Ovary (tissue), 9 donors: Measurements from ENCODE around the gene PUS3. TPM values are rescaled to one million over a fixed set of nuclear protein-coding genes. Genes with fewer than 3 reads are reported as not detected.
"Not testable (repeated sequence)": the region's sequence is repeated elsewhere in the genome, so short reads cannot be mapped to it uniquely, and the experiment has no call there.

Source experiments
- DNase-seq, 5 donors: peaks; one replicate each; pipeline ENCODE4 v3.0.0-alpha.2; 2019 to 2020
- H3K27ac ChIP-seq, 2 donors: fragments of 200-600 bp; one replicate each; pipeline versions ENCODE4 v1.5.1 to v1.8.0; 2019 to 2022
- H3K27me3 ChIP-seq: fragments of 200-600 bp; one replicate; pipeline ENCODE4 v1.8.0; 2022
- H3K36me3 ChIP-seq: fragments of 200-600 bp; sonication (generic); one replicate; pipeline ENCODE4 v1.5.1; 2019
- H3K4me1 ChIP-seq: one replicate; pipeline ENCODE4 v1.8.1; 2013; ENCODE audit warnings: mild to moderate bottlenecking, moderate library complexity; ENCODE audit not compliant: insufficient read depth
- H3K4me3 ChIP-seq: fragments of 200-600 bp; sonication (generic); one replicate; pipeline ENCODE4 v1.5.1; 2017
- H3K9me3 ChIP-seq, 2 donors: fragments of 200-600 bp in 1 of 2; sonication (generic) in 1 of 2; one replicate each; pipeline versions ENCODE4 v1.5.1 to v1.8.1; 2013 to 2019; ENCODE audit warnings: mild to moderate bottlenecking in 1 of 2, moderate library complexity in 1 of 2
- CTCF ChIP-seq, 3 donors: fragments of 450-650 bp in 2 of 3; fragments of 200-600 bp in 1 of 3; IDR thresholded peaks; one replicate each; pipeline versions ENCODE4 v1.5.1 to v1.8.0; 2016 to 2022; ENCODE audit warnings: antibody characterized with exemption in 3 of 3, mild to moderate bottlenecking in 1 of 3
- EP300 ChIP-seq: sonication (generic); formaldehyde crosslinking; IDR thresholded peaks from one replicate; pipeline ENCODE4 v1.6.1; 2017; ENCODE audit warnings: antibody characterized with exemption
- POLR2A ChIP-seq: fragments of 450-650 bp; IDR thresholded peaks from one replicate; pipeline ENCODE4 v1.6.1; 2017; ENCODE audit warnings: antibody characterized with exemption, mild to moderate bottlenecking, moderate library complexity
- WGBS, 3 donors: extraction: QIAGEN DNeasy Blood & Tissue Kit in 1 of 3; methylation state at CpG; one replicate each; pipeline versions ENCODE4 v1.1.5 to v1.1.7; 2013 to 2017; 5-methylcytosine and 5-hydroxymethylcytosine counted together
- intact Hi-C, 4 donors: fragments of 100-400 bp; cut with DNase I; formaldehyde crosslinking; loops; one replicate each; pipeline versions ENCODE4 v1.11.0 to v1.15.1; 2022 to 2023
- polyA plus RNA-seq, 2 donors: library from polyadenylated mRNA; stranded (reverse); fragments of 200-250 nt in 1 of 2; fragments of 350-450 nt in 1 of 2; fragmentation: Illumina TruSeq in 1 of 2; extraction: RNeasy Lipid Tissue Mini Kit (QIAGEN cat#74804) in 1 of 2; gene quantifications; one replicate each; pipeline ENCODE4 v1.2.3, GENCODE V29; 2013 to 2014
- total RNA-seq, 7 donors: library from RNA; depleted of rRNA in 2 of 7; stranded (reverse); fragments of >200 nt in 2 of 7; fragmentation: NEBNext Ultra II Directional in 3 of 7; extraction: Animal tissue kit (Norgen Biotek cat#: 25700) in 3 of 7; gene quantifications; one replicate each; pipeline versions ENCODE4 v1.1.0 to v1.2.4, GENCODE V29; 2016 to 2023
- donor health status: DM: no; HTN: no; CAD: no; lungs with moderate emphysema.
- donor health status: DM: no; HTN: no; CAD: no.
- donor health status: Bipolar disorder and iron deficiency.
- donor health status: DM: yes; HTN: yes; CAD: no.
- donor health status: DM: no; HTN: no; CAD: no.
- donor health status: DM: yes; HTN: yes; CAD: no.

PUS3 gene
- total and polyA plus RNA-seq, 9 donors = 3.8 to 16.7 (median 8.9) TPM

- no peak overlapping the region for H3K27ac ChIP-seq
- no peaks in the 10 kb centered on the region for H3K4me1 ChIP-seq
- WGBS, 3 donors = 83 to 87% (median 84%) methylated on average over 12 of the region's 12 CpGs
- TF ChIP-seq CTCF (IDR thresholded peaks at IDR 0.05) (no peak), EP300 (no peak), POLR2A (no peak)
- intact Hi-C loops = no loop called here
- DNase-seq = no peak
- H3K36me3 ChIP-seq = no peaks in the 10 kb centered on the region
- no peaks in the 10 kb centered on the region for H3K27me3 ChIP-seq
- no peak overlapping the region for H3K4me3 ChIP-seq
- H3K9me3 ChIP-seq = no peaks in the 10 kb centered on the region
Observed at GRCh38 chr11:125916683-125917347, 13.8 kb upstream of the PUS3 start.

GRCh38 chr11:125914601-125915000 lies 11.6 kb upstream of the PUS3 start:
- H3K4me3 ChIP-seq, H3K27me3 ChIP-seq, H3K27ac ChIP-seq, H3K4me1 ChIP-seq, H3K9me3 ChIP-seq, DNase-seq, H3K36me3 ChIP-seq, intact Hi-C loops: not testable (repeated sequence)
- 73 to 79% (median 77%) methylated on average over 3 of the region's 3 CpGs for WGBS, 3 donors

- Histone ChIP-seq H3K4me3 (no peak overlapping the region), H3K4me1 (no peaks in the 10 kb centered on the region), H3K9me3 (no peaks in the 10 kb centered on the region), H3K27ac (no peak overlapping the region), H3K27me3 (no peaks in the 10 kb centered on the region), H3K36me3 (no peaks in the 10 kb centered on the region)
- TF ChIP-seq EP300 (no peak), CTCF (IDR thresholded peaks at IDR 0.05) (no peak), POLR2A (no peak)
- intact Hi-C loops = no loop called here
- DNase-seq = no peak
- 69 to 77% (median 76%) methylated on average over 8 of the region's 8 CpGs for WGBS, 3 donors
Observed at GRCh38 chr11:125910226-125910849, 7.3 kb upstream of the PUS3 start.

GRCh38 chr11:125904678-125905077 lies 1.7 kb upstream of the PUS3 start:
- Histone ChIP-seq H3K27me3 (no peaks in the 10 kb centered on the region), H3K4me3 (no peak overlapping the region), H3K4me1 (peaks cover 7% of the 10 kb centered on the region), H3K9me3 (no peaks in the 10 kb centered on the region), H3K36me3 (no peaks in the 10 kb centered on the region), H3K27ac (no peak overlapping the region)
- intact Hi-C loops = no loop called here
- no peak for TF ChIP-seq EP300
- no peak for TF ChIP-seq CTCF (IDR thresholded peaks at IDR 0.05)
- WGBS, 3 donors = 44 to 45% (median 45%) methylated on average over 11 of the region's 11 CpGs
- no peak for DNase-seq
